A172 (cell line): ENCODE measurements around the gene SLC39A13. TPM values are rescaled to one million over a fixed set of nuclear protein-coding genes. Genes with fewer than 3 reads are reported as not detected.

Experiments
- DNase-seq: peaks from one replicate; pipeline ENCODE4 v3.0.0-alpha.2; 2015; ENCODE audit warnings: low spot score
- total RNA-seq: library from RNA; depleted of rRNA; stranded (reverse); fragments of >200 nt; shearing (Covaris generic); gene quantifications from 2 replicates; pipeline ENCODE4 v1.2.3, GENCODE V29; 2014; rRNA removed

The SLC39A13 gene
- total RNA-seq = 103 and 108 TPM in 2 replicates

DNA sequence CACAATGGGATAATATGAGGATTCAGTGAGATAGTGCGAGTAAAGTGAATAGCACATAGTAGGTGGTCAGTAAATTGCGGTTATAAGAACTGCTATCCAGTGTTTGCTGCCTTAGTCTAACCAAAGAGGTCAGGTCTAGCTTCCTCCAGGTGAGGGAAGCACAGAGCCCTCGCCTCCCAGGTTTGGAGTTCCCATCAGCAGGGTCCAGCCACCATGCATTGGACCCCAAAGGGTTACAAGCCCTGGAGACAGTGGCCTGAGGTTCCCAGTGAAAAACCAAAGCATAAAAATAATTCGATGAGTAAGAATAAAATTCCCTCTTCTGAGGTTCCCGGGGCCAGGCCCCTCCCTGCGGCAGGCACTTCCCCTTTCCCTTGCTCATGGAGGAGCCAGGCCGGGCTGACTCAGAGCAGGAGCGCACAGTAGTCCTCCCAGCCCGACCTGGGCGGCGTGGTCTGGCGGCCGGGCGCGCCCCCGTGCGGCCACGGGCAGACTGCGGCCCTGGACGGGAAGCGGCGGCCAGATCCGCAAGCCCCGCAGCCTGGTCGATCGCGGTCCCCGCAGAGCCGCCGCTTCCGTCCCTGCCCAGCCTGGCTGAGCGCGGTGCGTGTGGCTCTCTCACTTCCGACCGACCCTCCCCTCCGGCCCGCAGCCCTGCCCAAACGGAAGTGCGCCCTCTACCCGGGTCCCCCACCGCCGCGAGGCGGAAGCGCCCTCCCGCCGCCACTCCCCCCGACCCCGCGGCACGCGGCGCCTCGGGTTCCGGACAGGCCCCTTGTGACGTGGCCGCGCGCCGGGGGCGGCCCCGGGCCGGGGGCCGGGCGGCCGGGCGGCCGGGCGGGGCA lies at the start of gene SLC39A13:
Gene SLC39A13 (plus strand): TSS at position 845 of the 845 bp plus-strand sequence. CDS start 1,505 bp downstream, outside the sequence.
- peak; percentile 92 for DNase-seq

DNA sequence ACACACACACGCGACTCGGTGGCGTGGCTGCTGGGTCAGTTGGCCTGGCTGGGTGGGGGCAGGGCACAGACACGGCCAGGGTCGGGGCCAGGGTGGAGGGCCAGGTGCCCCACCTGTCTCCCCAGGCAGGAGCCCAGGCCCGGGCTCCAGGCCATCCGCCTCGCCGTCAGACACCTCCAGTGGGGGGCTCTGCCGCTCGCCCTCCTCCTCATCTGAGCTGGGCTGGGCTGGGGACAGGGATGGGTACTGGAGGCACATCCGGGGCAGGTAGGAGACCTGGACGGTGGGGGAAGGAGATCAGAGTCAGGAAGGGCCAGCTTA lies 49.7 kb upstream of the SLC39A13 start:
- no peak for DNase-seq

DNA sequence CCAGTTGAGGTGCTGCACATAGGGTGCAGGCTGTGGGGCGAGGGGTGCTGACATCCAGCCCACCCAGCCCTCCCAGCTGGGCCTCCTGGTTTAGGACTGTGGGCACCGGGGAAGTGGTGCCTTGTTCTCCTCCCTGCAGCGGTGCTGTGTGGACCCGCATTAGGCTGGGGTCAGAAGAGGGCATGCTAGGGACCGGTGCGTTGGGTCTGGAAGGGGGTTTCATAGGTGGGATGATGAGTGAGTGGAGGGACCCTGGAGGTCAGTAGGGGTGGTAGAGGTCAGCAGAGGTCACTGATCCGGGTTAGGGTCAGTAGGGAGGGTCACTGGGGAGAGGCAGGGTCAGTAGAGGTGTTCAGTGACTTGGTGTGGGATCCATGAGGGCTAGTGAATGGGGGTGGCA lies 49.2 kb upstream of the SLC39A13 start:
- DNase-seq = no peak

DNA sequence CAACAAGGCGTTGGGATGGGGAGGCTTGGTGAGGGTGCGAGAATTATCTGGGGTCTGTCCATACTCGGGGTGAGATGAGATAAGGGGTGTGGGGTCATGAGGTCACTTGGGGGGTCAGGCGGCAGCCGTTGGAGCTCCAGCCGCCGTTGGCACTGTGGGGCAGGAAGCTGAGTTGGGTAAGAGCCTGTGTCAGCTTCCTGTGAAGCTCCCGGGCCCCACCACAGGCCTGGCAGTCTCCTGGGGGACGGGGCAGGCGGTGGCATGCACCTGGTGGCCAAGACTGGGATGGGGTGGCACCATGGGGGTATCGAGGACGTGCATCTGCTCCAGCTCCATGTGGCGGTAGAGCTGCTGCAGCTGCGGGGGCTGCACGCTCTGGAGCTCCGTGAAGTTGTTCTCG lies 48.8 kb upstream of the SLC39A13 start:
- DNase-seq = no peak

DNA sequence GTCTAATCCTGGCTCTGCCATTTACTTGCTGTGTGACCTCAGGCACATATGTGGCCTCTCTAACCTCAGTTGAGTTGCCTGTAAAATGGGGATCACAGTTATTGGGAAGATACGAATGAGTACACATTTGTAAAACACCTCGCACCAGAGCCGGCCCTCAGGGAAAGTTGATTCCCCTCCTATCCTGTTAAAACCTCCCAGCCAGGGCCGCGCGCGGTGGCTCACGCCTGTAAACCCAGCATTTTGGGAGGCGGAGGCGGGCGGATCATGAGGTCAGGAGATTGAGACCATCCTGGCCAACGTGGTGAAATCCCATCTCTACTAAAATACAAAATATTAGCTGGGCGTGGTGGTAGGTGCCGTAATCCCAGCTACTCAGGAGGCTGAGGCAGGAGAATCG lies 48.0 kb upstream of the SLC39A13 start:
- no peak for DNase-seq

DNA sequence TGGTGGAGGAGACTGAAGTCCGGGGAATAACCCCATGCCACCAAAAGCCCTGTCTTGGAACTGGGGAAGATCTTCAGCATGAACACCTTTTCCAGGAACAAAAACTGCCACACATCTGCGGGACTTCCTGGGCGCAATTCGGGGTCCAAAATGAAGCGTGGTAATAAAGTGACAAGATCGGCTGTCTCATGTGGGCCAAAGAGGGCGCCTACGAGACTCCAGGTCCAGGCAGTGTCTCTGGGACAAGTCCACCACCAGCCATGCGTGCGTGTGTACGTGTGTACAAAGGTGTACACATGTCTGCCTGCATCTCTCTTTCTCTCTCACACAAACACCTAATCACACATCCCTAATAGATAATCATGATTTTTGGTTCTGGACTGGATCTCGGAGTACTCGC lies 47.0 kb upstream of the SLC39A13 start:
- no peak for DNase-seq

DNA sequence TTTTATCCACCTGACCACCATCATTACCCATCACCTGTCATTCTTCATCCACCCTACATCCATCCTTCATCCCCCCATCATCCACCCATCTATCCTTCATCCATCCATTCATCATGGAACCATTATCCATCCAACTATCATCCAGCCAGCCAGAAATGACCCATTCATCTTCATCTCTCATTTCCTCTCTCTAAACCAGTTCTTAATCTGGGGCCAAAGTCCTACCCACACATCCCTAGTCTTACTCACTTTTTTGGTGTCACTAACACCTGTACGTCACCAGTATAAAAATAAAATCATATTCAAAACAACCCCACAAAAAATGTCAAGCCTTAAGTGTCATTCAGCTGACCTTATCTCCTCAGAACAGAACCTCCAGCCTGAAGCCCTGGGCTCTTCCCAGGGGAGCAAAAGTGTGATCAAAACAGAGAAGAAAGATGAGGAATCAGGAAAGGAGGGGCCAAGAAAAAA lies 42.3 kb upstream of the SLC39A13 start:
- DNase-seq = no peak

DNA sequence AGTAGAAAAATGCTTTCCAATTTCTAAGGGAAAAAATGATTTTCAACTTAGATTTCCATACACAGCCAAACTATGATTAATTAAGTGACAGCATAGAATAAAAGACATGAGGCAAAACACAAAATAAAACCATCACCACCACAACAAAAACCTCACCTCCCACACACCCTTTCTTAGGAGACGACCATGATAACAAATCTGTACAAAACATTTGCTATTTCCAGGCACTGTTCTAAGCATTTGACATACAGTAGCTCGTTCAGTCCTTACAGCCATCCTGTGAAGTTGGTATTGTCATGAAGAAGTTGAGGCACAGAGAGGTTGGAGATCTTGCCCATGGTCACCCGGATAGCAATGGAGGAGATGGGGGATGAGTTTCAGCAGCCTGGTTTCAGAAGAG lies 38.7 kb upstream of the SLC39A13 start:
- DNase-seq = no peak

DNA sequence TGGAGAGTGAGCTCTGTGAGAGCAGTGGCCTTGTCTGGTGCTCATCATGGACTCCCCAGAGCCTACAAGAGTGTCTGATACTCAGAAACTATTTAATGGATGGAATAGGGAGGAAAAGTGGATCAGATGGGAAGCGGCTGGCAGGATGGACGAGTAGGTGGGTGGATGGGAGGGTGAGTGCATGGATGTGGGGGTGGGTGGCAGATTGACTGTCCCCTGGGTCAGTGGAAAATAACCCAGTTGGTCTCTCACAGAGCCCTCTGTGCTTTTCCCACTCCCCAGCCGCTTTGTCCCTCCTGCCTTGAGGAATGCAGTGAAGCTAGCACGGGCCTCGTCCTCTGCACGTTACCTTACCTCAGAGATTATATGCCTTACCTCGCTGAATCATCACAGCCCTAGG lies 36.0 kb upstream of the SLC39A13 start:
- DNase-seq = no peak

DNA sequence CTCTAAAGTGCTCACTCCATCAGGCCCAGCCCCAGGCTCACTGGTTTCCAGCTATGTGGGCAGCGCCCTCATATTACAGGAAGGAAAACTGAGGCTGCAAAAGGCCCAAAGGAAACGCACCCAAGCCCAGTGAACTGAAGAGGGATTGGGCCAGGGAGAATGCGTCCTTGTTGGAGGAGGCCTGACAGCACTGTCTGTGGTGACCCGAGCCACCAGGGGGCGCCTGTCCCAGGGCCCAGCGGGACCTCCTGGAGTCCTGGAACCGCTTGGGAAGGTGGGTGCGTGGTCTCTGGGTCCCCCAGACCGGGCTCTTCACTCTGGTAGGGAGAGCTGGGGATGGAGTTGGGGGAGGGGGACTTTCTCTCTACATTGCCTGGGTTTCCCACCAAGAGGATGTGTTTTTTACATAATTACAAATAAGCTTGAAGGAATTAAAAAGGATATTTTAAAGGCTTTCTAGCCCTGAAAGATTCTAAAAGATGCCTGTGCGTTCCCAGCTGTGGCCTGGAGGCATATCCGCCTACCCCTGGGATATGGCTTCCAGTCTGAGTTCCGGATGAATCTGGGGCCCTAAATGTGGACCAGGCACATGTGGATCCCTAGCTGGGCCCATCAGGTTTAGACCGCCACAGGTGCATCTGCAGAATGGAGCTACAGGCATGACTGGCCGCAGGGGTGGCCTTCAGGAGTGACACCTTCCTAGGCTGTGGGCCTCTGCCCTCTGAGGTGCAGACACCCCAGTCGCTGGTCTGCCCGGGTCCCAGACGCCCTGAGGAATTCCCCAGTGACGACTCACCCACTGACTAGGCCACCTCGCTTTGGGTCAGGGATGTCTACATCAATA lies 34.3 kb upstream of the SLC39A13 start:
- DNase-seq = peak; percentile 57

DNA sequence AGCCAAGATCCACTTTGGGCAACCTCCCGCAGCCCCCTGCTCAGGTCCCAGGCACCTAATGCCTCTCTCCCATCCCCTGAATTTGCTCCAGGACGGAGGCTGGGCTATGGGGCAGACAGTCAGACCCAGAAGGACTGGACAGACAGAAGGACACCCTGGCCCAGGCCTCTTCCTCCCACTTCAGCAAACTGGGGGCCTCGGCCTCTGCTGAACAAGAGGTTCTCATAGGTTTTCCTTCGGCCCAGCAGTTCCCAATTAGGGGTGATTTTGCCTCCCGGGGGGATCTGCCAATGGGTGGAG lies 33.7 kb upstream of the SLC39A13 start:
- no peak for DNase-seq

DNA sequence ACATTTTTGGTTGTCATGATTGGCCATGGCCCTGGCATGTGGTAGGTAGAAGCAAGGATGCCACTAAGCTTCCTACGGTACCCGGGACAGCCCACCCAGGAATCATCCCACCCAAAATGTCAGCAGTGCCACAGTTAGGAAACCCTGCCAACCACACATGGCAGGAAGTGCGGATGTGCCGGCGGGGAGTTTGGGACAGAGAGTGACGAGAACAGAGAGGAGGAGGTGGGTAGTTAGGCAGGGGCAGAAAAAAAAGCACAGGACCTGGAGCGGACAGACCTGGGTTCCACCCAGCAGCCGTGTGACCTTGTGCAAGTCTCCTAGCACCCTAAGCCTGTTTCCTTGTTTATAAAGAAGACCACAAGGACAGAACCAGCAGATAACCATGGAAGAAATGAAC lies 33.4 kb upstream of the SLC39A13 start:
- no peak for DNase-seq

DNA sequence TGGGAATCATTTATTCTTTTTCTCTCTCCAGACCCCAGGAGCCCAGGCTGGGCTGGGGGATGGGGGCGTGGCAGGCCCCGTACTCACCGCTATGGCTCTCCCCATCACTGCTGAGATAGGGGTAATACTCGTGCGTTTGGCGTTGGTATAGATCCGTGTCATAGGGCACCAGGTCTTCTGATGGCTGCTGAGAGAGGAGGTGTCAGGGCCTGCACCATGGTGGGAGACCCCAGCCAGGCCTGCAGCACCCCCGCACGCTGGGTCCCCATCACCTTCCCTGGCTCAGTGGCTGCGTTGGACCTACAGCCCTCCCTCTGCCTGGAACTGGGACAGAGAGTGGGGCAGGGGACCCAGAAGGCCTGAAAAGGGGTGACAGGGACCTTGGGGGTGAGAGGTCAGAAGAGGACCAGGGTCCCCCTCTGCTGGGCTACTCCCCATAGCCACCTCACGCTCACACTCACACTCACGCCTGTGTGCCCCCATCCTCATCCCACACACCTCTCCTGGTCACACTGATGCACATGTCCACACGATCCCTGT lies 32.8 kb upstream of the SLC39A13 start:
- DNase-seq = no peak

DNA sequence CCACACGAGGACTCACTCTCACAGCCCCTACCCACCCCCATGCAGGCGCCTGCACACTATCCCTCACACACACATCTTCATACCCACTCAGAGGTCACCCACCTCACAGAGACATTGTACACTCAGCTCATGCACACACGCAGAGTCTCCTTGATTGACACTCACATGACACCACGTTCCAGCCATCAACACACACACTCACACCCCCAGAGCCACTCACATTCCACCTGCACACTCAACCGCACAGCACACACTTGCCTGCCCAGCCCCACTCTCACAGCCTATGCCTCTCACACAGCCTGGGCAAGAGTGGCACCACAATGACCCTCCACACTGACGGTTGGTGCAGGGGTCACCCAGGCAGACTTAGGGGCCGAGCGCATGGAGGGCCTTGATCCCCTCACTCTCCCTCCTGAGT lies 32.3 kb upstream of the SLC39A13 start:
- DNase-seq = no peak

DNA sequence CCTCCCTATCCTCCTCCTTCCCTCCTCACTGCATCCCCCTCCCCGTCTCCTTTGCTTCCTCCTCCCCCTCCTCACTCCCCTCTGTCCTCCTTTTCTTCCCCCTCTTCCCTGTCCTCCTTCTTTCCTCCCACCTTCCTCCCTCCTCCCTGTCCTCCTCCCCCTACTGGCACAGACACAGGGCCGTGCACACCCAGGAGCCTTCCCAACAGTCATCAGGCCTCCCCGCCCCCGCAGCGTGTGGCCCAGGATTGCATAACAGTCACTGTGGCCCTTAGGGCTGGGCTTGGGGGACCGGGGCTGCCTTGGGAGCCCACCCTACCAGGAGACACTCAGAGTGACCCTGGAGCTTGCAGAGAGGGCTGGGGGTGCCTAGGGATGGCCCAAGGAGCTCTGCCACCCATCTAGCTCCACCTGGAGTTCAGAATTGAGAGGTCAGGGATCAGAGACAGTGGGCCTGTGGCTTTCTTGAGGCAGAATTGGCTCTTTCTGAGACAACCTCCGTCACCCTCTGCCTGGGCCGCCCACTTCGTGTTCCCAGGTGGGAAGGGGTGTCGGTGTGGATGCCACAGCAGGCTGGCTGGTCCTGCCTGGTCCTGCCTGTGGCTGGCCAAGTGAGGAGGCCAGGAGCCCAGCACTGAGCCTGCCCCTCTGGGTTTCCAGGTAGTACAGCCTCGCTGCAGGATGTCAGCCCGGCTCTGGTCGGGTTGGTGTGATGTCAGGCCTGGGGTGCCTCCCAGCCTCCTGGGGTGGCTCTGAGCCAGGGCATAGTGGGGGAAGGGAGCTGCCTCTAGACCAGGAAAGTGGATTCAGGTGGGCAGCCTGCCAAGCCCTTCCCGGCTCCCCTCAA lies 31.6 kb upstream of the SLC39A13 start:
- no peak for DNase-seq

DNA sequence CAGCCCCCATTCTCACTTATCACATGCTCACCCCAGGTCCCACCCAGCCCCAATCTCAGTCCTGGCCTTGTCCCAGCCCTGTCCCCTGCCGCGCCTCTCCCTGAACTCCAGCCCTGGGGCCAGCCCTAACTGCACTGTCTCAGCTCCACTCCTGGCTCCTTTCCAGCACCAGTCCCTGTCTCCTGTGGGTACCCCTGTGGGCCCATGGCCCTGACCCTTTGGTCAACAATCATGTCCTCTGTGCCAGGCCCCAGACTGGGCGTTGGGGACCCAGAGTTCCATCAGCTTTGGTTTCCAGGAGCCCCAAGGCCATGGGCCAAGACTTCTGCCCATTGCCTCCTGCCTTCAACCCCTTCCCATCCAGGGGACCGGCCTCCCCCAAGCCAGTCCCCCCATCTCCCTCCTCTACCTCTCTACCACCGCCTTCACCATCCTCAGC lies 30.8 kb upstream of the SLC39A13 start:
- DNase-seq = no peak

DNA sequence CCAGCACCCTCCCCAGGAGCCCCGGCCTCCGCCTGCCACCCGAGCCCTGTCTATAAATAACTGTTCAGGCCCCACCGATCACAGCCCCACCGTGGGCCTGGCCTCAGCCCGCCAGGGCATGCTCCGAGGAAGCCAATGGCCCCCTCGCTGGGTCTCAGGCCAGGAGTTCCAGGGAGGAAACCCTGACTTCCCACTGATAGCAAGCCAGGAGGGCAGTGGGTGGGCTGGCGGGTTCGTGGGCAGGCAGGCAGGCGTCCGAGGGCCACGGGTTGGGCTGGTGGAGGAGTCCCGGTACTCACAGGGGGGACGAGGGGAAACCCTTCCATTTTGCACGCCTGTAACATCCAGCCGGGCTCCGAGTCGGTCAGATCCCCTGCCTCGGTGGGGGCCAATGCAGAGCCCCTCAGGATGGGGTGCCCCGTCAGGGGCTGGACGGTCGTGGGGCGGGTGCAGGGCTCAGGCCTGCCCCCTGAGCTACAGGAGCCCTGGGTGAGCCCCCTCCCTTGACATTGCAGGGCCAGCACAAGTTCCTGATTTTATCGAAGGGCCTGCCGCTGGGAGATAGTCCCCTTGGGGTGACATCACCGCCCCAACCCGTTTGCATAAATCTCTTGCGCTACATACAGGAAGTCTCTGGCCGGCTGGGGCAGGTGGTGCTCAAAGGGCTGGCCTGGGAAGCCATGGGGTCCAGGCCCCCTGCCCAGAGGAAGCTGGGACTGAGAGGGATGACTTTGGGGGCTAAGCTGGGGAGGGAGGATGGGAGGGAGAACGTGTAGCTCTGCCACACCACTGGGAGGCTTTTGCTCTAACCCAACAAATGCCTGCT lies 30.2 kb upstream of the SLC39A13 start, which contains the start of gene SPI1:
Gene SPI1 (minus strand): TSS at position 538 of the 826 bp plus-strand sequence. CDS start 194 bp downstream, at position 344.
- no peak for DNase-seq

DNA sequence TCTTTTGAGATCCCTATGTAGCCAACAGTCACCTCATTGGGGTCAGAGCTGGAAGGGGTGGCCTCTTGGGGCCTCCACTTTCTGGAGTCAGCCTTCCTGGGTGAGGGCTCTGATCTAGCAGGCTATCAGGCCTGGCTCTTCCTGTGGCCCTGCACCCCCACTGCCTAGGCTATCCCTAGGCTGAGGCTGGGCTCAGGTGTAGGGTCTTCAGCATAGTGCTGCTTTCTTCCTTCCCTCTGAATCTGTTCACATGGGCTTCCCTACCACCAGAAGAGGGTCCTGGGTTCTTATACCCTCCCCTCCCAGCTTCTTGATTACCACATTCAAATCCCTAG lies 29.6 kb upstream of the SLC39A13 start:
- DNase-seq = no peak

DNA sequence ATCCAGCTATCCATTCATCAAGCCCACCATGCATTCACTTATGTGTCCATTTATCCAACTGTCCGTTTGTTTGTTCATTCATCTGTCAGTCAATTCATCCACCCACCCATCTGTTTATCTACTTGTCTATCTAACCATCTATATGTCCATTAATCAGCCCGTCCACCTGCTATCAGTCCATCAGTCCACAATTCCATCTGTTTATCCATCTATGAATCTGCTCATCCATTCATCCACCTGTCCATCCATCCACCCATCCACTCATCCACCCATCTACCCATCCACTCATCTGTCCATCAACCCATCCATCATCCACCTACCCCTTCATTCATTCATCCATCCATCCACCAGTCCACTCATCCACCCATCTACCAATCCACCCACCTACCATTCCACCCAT lies 29.1 kb upstream of the SLC39A13 start:
- DNase-seq = no peak

DNA sequence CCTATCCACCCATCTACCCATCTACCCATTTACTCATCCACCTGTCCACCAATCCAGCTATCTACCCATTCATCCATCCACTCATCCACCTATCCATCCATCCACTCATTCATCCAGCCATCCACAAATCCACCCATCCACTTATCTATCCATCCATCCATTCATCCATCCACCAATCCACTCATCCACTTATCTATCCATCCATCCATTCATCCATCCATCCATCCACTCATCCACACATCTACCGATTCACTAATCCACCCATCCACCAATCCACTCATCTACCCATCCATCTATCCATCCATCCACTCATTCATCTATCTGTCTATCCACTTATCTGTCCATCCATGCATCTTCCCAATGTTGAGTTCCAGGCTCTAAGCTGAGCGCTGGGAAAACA lies 28.3 kb upstream of the SLC39A13 start:
- DNase-seq = no peak

DNA sequence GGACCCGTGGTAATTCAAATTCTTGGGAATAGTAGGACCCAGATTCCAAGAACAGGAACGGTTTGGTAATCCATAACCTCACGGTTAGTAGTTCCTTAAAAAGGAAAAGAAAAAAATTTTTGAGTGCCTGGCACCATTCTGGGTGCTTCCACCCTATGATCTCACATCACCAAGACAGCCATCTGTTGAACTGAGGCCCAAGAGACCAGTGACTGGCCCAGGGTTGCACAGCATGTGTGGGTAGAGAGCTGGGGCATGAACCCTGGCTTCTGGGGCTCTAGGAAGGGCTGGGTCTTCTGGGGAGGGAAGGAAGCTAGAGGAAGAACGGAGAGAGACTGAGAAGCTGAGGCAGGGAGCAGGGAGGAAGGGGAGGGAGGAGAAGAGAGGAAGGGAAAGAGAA lies 25.3 kb upstream of the SLC39A13 start:
- DNase-seq = no peak
